ENCODE data around the gene GPR107.
A peak's percentile ranks its signal among the peaks of the same experiment; 100 is the strongest.

The GPR107 gene

GRCh38 chr9:130159915-130160670, 106.4 kb downstream of the GPR107 start:
- DNase-seq (ENCODE audit: low read depth in 2 of 2) = no peak

- DNase-seq (ENCODE audit: low read depth in 2 of 2) = no peak
Observed at GRCh38 chr9:130160862-130161470, 107.3 kb downstream of the GPR107 start.

GRCh38 chr9:130165579-130165978, 111.9 kb downstream of the GPR107 start:
- DNase-seq (ENCODE audit: low read depth in 2 of 2) = no peak

- DNase-seq (ENCODE audit: low read depth in 2 of 2) = no peak
Observed at GRCh38 chr9:130166399-130166798, 112.7 kb downstream of the GPR107 start.

- no peak for DNase-seq (ENCODE audit: low read depth in 2 of 2)
Observed at GRCh38 chr9:130167927-130168326, 114.2 kb downstream of the GPR107 start.

- DNase-seq (ENCODE audit: low read depth in 2 of 2) = no peak
Observed at GRCh38 chr9:130171226-130172148, 117.8 kb downstream of the GPR107 start.

- DNase-seq (ENCODE audit: low read depth in 2 of 2) = peak; percentile 28 to 47
Observed at GRCh38 chr9:130172161-130172857, 118.6 kb downstream of the GPR107 start, which contains the start of gene NCS1. NCS1 (plus strand) TSS chr9:130172404; CDS start chr9:130172664, 260 bp downstream.

GRCh38 chr9:130172858-130173665, 119.4 kb downstream of the GPR107 start:
- peak in 1 of 2 donors; percentile 19 for DNase-seq (ENCODE audit: low read depth in 2 of 2)

- no peak for DNase-seq (ENCODE audit: low read depth in 2 of 2)
Observed at GRCh38 chr9:130173666-130173983, 119.9 kb downstream of the GPR107 start.

GRCh38 chr9:130174025-130174424, 120.3 kb downstream of the GPR107 start:
- DNase-seq (ENCODE audit: low read depth in 2 of 2) = no peak

- no peak for DNase-seq (ENCODE audit: low read depth in 2 of 2)
Observed at GRCh38 chr9:130174920-130175321, 121.2 kb downstream of the GPR107 start.

- no peak for DNase-seq (ENCODE audit: low read depth in 2 of 2)
Observed at GRCh38 chr9:130175355-130175754, 121.6 kb downstream of the GPR107 start.

GRCh38 chr9:130176760-130177159, 123.1 kb downstream of the GPR107 start:
- DNase-seq (ENCODE audit: low read depth in 2 of 2) = no peak

- DNase-seq (ENCODE audit: low read depth in 2 of 2) = no peak
Observed at GRCh38 chr9:130177898-130178805, 124.4 kb downstream of the GPR107 start.

- no peak for DNase-seq (ENCODE audit: low read depth in 2 of 2)
Observed at GRCh38 chr9:130179331-130179907, 125.7 kb downstream of the GPR107 start.

GRCh38 chr9:130180516-130180915, 126.8 kb downstream of the GPR107 start:
- DNase-seq (ENCODE audit: low read depth in 2 of 2) = no peak

GRCh38 chr9:130181678-130182380, 128.1 kb downstream of the GPR107 start:
- no peak for DNase-seq (ENCODE audit: low read depth in 2 of 2)

- no peak for DNase-seq (ENCODE audit: low read depth in 2 of 2)
Observed at GRCh38 chr9:130182381-130182909, 128.7 kb downstream of the GPR107 start.

Measured in activated CD4-positive, alpha-beta T cell treated with anti-CD3 and anti-CD28 coated beads for 24 hours (primary cell).